ENCODE data around the gene NHERF2. TPM values are rescaled to one million over a fixed set of nuclear protein-coding genes. Genes with fewer than 3 reads are reported as not detected.

Gene NHERF2
- total RNA-seq, 2 donors from 2014 or later = 115 to 143 TPM

DNA sequence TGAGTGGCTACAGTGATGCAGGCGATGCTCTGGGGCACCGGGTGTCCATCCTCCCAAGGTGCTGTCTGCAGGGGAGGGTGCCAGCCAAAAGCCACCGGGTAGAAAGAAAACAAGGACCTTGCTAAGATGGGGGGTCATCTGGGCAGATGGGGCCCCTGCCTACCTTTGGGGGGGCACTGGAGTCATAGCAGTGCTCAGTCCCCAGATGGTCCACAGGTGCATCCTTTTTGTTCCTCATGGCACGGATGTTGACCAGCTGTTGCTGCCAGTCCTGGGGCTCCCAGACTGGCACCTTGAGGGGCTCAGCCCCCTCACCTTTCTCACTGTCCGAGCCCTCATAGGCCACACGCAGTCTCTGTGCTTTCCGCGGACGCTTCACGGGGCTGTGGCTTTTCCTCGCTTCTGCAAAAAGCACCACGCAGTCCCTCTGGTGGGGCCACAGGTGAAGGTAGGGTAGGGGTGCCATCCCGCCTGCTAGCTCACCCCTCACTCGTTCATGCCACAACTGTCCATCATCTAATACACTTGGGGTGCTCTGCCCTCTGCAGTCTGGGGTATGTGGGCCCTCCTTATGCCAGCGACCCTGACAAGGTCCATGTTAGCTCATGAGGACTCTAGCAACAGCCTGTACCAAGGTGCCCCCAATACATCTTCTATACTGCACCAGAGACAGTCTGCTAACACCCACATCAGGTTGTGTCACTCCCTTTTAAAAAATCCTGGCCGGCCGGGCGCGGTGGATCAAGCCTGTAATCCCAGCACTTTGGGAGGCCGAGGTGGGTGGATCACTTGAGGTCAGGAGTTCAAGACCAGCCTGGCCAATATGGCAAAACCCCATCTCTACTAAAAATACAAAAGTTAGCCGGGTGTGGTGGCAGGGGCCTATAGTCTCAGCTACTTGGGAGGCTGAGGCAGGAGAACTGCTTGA is 19.5 kb downstream of the NHERF2 start:
- intact Hi-C loops (cut with DNase I) = no loop called here
- DNase-seq (ENCODE audit: low spot score) = no peak

GRCh38 chr16:2046893-2047329 is 20.2 kb downstream of the NHERF2 start:
- DNase-seq (ENCODE audit: low spot score) = no peak
- intact Hi-C loops (cut with DNase I) = no loop called here

- peak; percentile 99 for DNase-seq (ENCODE audit: low spot score)
- intact Hi-C loops (cut with DNase I) = no loop called here
Observed at GRCh38 chr16:2047330-2048115, 20.8 kb downstream of the NHERF2 start, which contains the start of the genes NTHL1 and TSC2. Gene NTHL1 (minus strand): TSS chr16:2047834. CDS start chr16:2047823, 11 bp downstream. Gene TSC2 (plus strand): TSS chr16:2047985. CDS start chr16:2048616, 631 bp downstream.

- intact Hi-C loops (cut with DNase I) = no loop called here
- DNase-seq (ENCODE audit: low spot score) = no peak
Observed at GRCh38 chr16:2048116-2048543, 21.4 kb downstream of the NHERF2 start.

GRCh38 chr16:2053211-2053610 is 26.5 kb downstream of the NHERF2 start:
- intact Hi-C loops (cut with DNase I) = no loop called here
- DNase-seq (ENCODE audit: low spot score) = no peak

GRCh38 chr16:2053897-2054296 is 27.2 kb downstream of the NHERF2 start:
- intact Hi-C loops (cut with DNase I) = no loop called here
- no peak for DNase-seq (ENCODE audit: low spot score)

- intact Hi-C loops (cut with DNase I) = no loop called here
- no peak for DNase-seq (ENCODE audit: low spot score)
Observed at GRCh38 chr16:2054543-2055245, 28.0 kb downstream of the NHERF2 start.

DNA sequence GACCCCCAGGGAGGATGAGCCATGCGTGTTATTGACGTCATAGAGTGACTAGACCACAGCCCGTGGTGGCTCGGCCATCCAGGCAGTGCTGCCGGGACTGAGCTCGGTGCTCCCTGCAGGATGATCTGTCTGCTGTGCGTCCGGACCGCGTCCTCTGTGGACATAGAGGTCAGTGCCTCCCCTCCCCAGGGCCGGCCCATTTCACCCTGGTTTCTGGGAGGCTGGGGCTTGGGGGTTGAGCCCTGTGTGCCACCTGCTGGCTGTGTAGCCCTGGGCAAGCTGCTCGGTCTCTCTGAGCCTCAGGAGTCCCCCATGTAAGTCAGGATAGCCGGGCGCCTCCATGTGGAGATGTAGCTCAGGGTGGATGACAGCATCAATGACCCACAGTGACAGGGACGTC is 29.4 kb downstream of the NHERF2 start:
- intact Hi-C loops (cut with DNase I) = loop anchor here in 1 of 2 donors (2.0 kb wide), 1 partner anchor 27 kb away; no protein-coding TSS in a partner anchor
- DNase-seq (ENCODE audit: low spot score) = no peak

GRCh38 chr16:2056681-2057407 is 30.1 kb downstream of the NHERF2 start:
- intact Hi-C loops (cut with DNase I) = loop anchor here in 1 of 2 donors (2.0 kb wide), 1 partner anchor 26 kb away; no protein-coding TSS in a partner anchor
- DNase-seq (ENCODE audit: low spot score) = no peak

- DNase-seq (ENCODE audit: low spot score) = no peak
- intact Hi-C loops (cut with DNase I) = loop anchor here in 1 of 2 donors (2.0 kb wide), 1 partner anchor 25 kb away; no protein-coding TSS in a partner anchor
Observed at GRCh38 chr16:2057438-2057837, 30.7 kb downstream of the NHERF2 start.

GRCh38 chr16:2058420-2058819 is 31.7 kb downstream of the NHERF2 start:
- DNase-seq (ENCODE audit: low spot score) = no peak
- intact Hi-C loops (cut with DNase I) = no loop called here

- DNase-seq (ENCODE audit: low spot score) = no peak
- intact Hi-C loops (cut with DNase I) = no loop called here
Observed at GRCh38 chr16:2058872-2059271, 32.2 kb downstream of the NHERF2 start.

DNA sequence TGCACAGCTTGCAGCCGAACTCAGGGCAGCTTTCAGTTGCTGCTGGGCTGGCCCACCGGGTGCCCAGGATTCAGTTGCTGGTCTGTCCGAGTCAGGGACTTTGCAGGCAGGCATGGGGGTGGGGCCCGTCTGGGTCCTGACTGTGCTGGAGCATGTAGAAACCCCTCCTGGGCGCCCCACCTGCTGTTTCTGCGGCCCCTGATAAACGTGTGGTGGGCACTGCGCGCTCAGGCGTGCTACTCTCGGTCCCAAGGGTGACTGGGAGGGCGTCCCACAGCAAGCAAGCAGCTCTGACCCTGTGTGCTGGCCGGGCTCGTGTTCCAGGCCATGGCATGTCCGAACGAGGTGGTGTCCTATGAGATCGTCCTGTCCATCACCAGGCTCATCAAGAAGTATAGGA is 33.6 kb downstream of the NHERF2 start:
- no peak for DNase-seq (ENCODE audit: low spot score)
- intact Hi-C loops (cut with DNase I) = no loop called here

GRCh38 chr16:2061023-2061422 is 34.3 kb downstream of the NHERF2 start:
- intact Hi-C loops (cut with DNase I) = no loop called here
- no peak for DNase-seq (ENCODE audit: low spot score)

DNA sequence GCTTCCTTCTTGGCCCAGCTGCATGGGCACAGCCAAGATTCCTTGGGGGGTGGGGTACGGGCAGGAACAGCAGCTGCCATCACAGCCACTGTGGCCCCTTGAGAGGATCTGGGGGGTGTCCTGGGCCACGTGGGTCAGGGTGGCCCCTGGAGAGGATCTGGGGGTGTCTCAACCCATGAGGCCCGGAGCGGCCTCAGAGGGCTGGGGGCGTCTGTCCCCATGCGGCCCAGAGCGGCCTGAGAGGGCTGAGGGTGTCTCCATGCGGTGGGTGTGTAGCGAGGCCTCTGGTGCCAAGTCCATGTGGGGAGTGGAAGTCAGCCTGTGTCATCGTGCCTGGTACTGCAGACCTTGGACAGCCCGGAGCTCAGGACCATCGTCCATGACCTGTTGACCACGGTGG is 34.8 kb downstream of the NHERF2 start:
- intact Hi-C loops (cut with DNase I) = no loop called here
- DNase-seq (ENCODE audit: low spot score) = no peak

GRCh38 chr16:2062801-2063200 is 36.1 kb downstream of the NHERF2 start:
- intact Hi-C loops (cut with DNase I) = no loop called here
- DNase-seq (ENCODE audit: low spot score) = no peak

- DNase-seq (ENCODE audit: low spot score) = no peak
- intact Hi-C loops (cut with DNase I) = no loop called here
Observed at GRCh38 chr16:2063861-2064260, 37.2 kb downstream of the NHERF2 start.

DNA sequence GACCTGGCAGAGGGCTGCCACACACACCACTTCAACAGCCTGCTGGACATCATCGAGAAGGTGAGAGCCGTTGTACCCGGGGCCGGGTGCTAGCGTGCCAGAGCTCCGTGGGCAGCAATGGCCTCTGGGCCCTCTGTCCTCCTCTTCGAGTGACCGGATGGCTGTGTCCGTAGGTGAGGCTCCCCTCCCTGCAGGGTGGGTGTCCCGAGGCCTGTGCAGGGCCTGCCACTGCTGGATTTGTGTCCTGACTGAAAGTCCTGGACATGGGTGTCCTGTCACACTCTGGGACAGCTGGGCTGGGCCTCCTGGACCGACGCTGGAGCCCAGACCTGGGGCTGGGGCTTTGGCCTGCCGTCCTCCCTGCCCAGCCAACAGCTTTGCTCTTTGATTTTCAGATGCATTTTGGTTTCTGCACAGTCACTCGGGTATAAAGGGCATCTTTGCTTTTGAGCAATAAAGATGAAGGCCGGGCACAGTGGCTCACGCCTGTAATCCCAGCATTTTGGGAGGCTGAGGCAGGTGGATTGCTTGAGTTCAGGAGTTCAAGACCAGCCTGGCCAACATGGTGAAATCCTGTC is 37.8 kb downstream of the NHERF2 start:
- intact Hi-C loops (cut with DNase I) = no loop called here
- DNase-seq (ENCODE audit: low spot score) = no peak

Data from posterior vena cava (tissue), 2 donors.